Activated CD4-positive, alpha-beta T cell treated with anti-CD3 and anti-CD28 coated beads, Interleukin-10, Interleukin-2, amounts not matched to agents 100 ng/mL and 50 ng/mL, durations not matched to agents 16 hours and 8 hours (primary cell): Measurements from ENCODE around the gene ING1.

Source experiments
- DNase-seq: peaks from one replicate; pipeline ENCODE4 v3.0.0-alpha.2; 2020

Gene ING1

GRCh38 chr13:110772091-110772984, 58.8 kb downstream of the ING1 start:
- no peak for DNase-seq
